ENCODE data around the gene GPANK1.

GRCh38 chr6:31615748-31616147 is 49.0 kb downstream of the GPANK1 start:
- TF ChIP-seq PYGO2 (tag; IDR thresholded peaks at IDR 0.05) = no peak
- no peak for TF ChIP-seq POLR2A (conservative IDR thresholded peaks at IDR 0.05)
- no peak for TF ChIP-seq RAD51 (IDR thresholded peaks at IDR 0.05; ENCODE audit: borderline replicate concordance, low read depth)
- TF ChIP-seq ZNF512 (tag; IDR thresholded peaks at IDR 0.05) = no peak
- TF ChIP-seq SOX6 (IDR thresholded peaks at IDR 0.05) = no peak; the same call in 1 of the 2 replicates
- no peak for TF ChIP-seq EZH2 (IDR thresholded peaks at IDR 0.05; ENCODE audit: borderline replicate concordance, low read depth, low read length)
- TF ChIP-seq ZFP36 (IDR thresholded peaks at IDR 0.05; ENCODE audit: low read depth, low read length, partially characterized antibody) = no peak
